ENCODE results near the gene NTN1.

Gene NTN1

DNA sequence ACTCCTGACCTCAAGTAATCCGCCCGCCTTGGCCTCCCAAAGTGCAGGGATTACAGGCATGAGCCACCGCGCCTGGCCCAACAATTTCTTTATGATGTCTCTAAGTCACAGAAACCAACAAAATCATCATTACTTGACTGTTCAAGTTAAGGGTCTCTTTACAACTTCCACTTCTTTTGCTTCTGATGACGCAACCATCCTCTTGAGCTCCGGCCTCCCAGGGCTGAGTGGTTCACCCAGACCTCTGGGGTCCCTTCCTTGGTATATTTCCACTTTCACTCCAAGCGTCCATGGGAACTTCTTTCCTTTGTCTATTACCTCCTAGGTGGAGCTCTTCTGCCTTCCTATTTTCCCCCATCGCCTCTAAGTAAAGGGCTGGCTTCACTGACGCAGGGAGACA is 253.7 kb downstream of the NTN1 start:
- Mint-ChIP-seq H3K4me3 (no peak overlapping the region), H3K4me1 (ENCODE audit: low read depth) (peaks cover 12% of the 10 kb centered on the region), H3K9me3 (no peaks in the 10 kb centered on the region), H3K36me3 (ENCODE audit: low read depth) (no peaks in the 10 kb centered on the region), H3K27ac (no peak overlapping the region), H3K27me3 (ENCODE audit: low read depth) (no peaks in the 10 kb centered on the region)
- DNase-seq (ENCODE audit: low spot score), result no peak

DNA sequence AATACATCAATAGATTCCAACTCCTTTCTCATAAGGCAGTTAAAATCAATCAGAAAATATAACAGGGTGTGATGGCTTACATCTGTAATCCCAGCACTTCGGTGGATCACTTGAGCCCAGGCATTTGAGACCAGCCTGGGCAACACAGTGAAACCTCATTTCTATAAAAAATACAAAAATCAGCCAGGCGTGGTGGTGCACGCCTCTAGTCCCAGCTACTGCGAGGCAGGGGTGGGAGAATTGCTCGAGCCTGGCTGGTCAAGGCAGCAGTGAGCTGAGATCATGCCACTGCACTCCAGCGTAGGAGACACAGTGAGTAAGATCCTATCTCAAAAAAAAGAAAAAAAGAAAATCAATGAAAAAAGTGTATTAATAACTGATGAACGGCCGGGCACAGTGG is 258.6 kb downstream of the NTN1 start:
- no peak for DNase-seq (ENCODE audit: low spot score)
- Mint-ChIP-seq H3K4me3 (no peak overlapping the region), H3K4me1 (ENCODE audit: low read depth) (no peaks in the 10 kb centered on the region), H3K27me3 (ENCODE audit: low read depth) (no peaks in the 10 kb centered on the region), H3K27ac (no peak overlapping the region), H3K9me3 (no peaks in the 10 kb centered on the region), H3K36me3 (ENCODE audit: low read depth) (no peaks in the 10 kb centered on the region)

DNA sequence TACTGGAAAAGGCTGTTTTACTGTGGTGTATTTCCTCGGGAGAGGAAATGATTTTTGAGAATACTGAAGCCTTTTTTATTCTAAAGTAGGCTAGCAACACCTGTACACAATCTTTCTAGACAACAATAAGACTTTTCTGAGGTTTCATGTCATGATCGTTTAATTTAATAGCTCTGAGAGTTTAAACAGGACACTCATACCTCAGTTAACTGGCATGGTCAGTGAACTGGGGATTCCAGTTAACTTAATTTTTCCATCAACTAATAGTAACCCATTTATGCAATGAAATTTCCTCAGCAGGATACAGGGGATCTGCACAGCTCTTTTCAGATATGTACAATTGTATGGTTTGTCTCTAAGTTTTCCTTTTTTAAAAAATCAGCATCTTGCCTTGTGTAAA is 262.6 kb downstream of the NTN1 start:
- Mint-ChIP-seq H3K9me3 (no peaks in the 10 kb centered on the region), H3K27ac (no peak overlapping the region), H3K27me3 (ENCODE audit: low read depth) (no peaks in the 10 kb centered on the region), H3K4me1 (ENCODE audit: low read depth) (peaks cover 4% of the 10 kb centered on the region), H3K4me3 (no peak overlapping the region), H3K36me3 (ENCODE audit: low read depth) (no peaks in the 10 kb centered on the region)
- no peak for DNase-seq (ENCODE audit: low spot score)

DNA sequence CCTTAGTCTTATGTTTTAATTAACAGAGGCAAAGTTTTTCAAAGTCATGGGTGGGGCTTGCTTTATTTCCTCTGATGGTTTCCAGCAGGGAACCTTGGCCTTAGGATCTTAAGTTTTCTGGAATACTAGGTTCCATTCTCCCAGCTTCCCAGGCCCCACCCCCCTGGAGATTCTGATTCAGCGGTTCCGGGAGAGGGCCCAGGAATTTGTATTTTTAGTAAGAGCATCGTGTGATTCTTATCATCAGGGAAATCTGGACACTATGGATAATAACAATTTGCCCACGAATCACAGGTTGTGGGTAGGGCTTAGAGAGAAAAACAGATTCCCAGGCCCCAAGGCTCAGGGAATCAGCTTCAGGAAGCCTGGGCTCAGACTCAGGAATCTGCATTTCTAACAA is 263.6 kb downstream of the NTN1 start:
- Mint-ChIP-seq H3K36me3 (ENCODE audit: low read depth) (no peaks in the 10 kb centered on the region), H3K9me3 (no peaks in the 10 kb centered on the region), H3K4me3 (no peak overlapping the region), H3K27me3 (ENCODE audit: low read depth) (no peaks in the 10 kb centered on the region), H3K4me1 (ENCODE audit: low read depth) (peaks cover 10% of the 10 kb centered on the region), H3K27ac (no peak overlapping the region)
- DNase-seq (ENCODE audit: low spot score), result no peak

DNA sequence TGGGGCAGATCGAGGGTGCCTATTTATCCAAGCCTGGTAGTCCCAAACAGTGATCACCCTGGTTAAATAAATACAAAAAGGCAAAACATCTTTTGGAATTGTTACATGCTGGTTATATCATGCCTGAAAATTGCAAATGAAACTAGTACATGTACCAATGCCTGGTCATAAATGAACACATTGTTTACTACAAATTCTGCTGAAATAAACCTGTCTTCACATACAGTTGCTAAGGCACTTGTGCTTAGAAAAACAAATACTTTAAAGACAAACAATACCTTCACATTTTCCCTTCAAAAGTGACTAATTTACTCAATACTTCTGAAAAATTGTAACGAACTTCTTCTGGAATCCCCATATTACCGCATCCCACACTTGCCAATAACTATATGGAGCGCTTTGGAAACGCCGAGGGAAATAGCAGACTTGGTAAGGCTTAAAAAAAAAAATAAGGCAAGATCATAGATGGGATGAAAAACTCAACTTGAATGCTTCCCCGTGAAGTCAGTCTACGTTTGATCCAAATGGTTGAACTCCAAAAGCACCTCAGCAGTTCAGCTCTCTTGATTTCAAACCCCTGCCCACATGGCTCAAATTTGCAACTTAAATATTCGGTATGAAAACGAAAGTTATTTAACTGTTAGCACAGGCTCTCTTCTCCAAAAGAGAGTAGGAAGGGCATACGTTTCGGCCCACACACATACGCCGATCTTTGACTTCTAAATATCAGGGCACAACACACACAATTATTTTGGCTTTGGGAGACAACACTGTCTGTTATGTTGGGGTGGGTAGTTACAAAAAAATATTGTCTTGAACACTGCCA is 264.5 kb downstream of the NTN1 start:
- no peaks in the 10 kb centered on the region for H3K36me3 Mint-ChIP-seq (ENCODE audit: low read depth)
- no peaks in the 10 kb centered on the region for H3K27me3 Mint-ChIP-seq (ENCODE audit: low read depth)
- DNase-seq (ENCODE audit: low spot score), result no peak
- H3K4me1 Mint-ChIP-seq (ENCODE audit: low read depth), result peaks cover 15% of the 10 kb centered on the region
- no peak overlapping the region for H3K4me3 Mint-ChIP-seq
- no peak overlapping the region for H3K27ac Mint-ChIP-seq
- no peaks in the 10 kb centered on the region for H3K9me3 Mint-ChIP-seq

DNA sequence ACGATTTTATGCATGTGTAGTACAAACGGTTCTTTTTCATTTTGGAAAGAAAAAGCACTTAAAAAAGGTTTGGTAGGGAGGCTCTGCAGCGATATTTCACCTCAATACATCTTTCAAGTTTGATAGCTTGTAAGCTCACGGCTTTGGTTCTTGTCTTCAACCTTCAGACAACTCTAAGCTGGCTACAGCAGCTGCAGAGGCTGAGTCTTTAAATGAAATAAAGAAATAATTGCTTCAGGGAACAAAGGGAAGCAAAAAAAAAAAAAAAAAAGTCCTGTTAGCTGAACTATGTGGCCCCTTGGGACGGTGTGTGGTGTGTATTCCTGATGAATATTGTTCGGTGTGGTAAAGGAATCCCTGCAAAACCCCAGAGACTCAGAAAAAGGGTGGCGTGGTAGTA is 265.1 kb downstream of the NTN1 start:
- DNase-seq (ENCODE audit: low spot score), result no peak
- no peak overlapping the region for H3K4me3 Mint-ChIP-seq
- no peaks in the 10 kb centered on the region for H3K36me3 Mint-ChIP-seq (ENCODE audit: low read depth)
- no peaks in the 10 kb centered on the region for H3K27me3 Mint-ChIP-seq (ENCODE audit: low read depth)
- H3K27ac Mint-ChIP-seq, result no peak overlapping the region
- H3K4me1 Mint-ChIP-seq (ENCODE audit: low read depth), result peaks cover 15% of the 10 kb centered on the region
- no peaks in the 10 kb centered on the region for H3K9me3 Mint-ChIP-seq

GRCh38 chr17:9287306-9287705 is 266.0 kb downstream of the NTN1 start:
- Mint-ChIP-seq H3K27ac (no peak overlapping the region), H3K9me3 (no peaks in the 10 kb centered on the region), H3K36me3 (ENCODE audit: low read depth) (no peaks in the 10 kb centered on the region), H3K27me3 (ENCODE audit: low read depth) (no peaks in the 10 kb centered on the region), H3K4me1 (ENCODE audit: low read depth) (peaks cover 15% of the 10 kb centered on the region), H3K4me3 (no peak overlapping the region)
- DNase-seq (ENCODE audit: low spot score), result no peak

- Mint-ChIP-seq H3K4me3 (peak overlapping the region; percentile 15), H3K27me3 (ENCODE audit: low read depth) (no peaks in the 10 kb centered on the region), H3K36me3 (ENCODE audit: low read depth) (no peaks in the 10 kb centered on the region), H3K9me3 (no peaks in the 10 kb centered on the region), H3K4me1 (ENCODE audit: low read depth) (peaks cover 17% of the 10 kb centered on the region), H3K27ac (peak overlapping the region; percentile 47)
- DNase-seq (ENCODE audit: low spot score), result no peak
Measured at GRCh38 chr17:9290226-9290613, 268.9 kb downstream of the NTN1 start.

DNA sequence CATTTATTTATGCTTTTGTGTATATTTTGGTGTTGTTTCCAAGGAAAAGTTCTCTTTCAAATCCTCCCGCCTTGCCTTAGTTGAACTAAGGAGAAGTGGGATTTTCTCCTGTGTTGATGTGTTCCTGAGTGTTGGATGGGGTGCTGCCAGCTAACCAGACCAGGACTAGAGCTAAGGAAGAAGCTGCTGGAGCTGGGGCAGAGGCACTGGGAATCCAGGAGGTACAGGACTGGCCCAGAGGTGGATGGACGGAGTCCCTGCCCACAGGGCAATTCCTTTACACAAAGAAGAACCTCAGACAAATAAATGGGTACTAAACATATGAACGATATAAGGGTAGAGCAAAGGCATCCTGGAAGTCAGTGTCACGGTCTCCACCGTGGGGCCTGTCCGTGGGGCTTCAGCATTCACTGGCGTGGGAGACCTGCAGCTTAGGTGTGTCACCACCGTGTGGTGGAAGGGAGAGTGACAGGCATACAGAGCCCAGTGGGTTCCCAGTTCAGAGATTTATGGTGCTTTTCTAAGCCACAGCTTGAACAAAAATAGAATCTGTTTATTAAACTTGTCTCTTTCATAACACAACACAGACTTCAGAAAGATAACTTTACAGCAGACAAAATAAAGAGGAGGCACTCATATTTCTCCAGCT is 270.7 kb downstream of the NTN1 start:
- DNase-seq (ENCODE audit: low spot score), result peak; percentile 32
- H3K4me1 Mint-ChIP-seq (ENCODE audit: low read depth), result peaks cover 15% of the 10 kb centered on the region

GRCh38 chr17:9292561-9292941 is 271.2 kb downstream of the NTN1 start:
- no peak overlapping the region for H3K4me3 Mint-ChIP-seq
- DNase-seq (ENCODE audit: low spot score), result no peak
- no peaks in the 10 kb centered on the region for H3K27me3 Mint-ChIP-seq (ENCODE audit: low read depth)
- H3K27ac Mint-ChIP-seq, result peak overlapping the region; percentile 29
- no peaks in the 10 kb centered on the region for H3K9me3 Mint-ChIP-seq
- H3K4me1 Mint-ChIP-seq (ENCODE audit: low read depth), result peaks cover 15% of the 10 kb centered on the region
- H3K36me3 Mint-ChIP-seq (ENCODE audit: low read depth), result no peaks in the 10 kb centered on the region

More for the DNA sequence above, 270.7 kb downstream of the NTN1 start:
- no peak overlapping the region for H3K27ac Mint-ChIP-seq
- no peak overlapping the region for H3K4me3 Mint-ChIP-seq
- no peaks in the 10 kb centered on the region for H3K27me3 Mint-ChIP-seq (ENCODE audit: low read depth)
- H3K9me3 Mint-ChIP-seq, result no peaks in the 10 kb centered on the region
- H3K36me3 Mint-ChIP-seq (ENCODE audit: low read depth), result no peaks in the 10 kb centered on the region
